Measurements from ENCODE around the gene KRT9. TPM values are rescaled to one million over a fixed set of nuclear protein-coding genes. Genes with fewer than 3 reads are reported as not detected.

Gene KRT9
- total RNA-seq, 3 donors from 2014 or later (not counting 1 experiment from before 2014, with no cell fraction given), result not detected

GRCh38 chr17:41581366-41582060 is 9.7 kb upstream of the KRT9 start:
- WGBS (ENCODE audit: insufficient coverage), result 95% methylated on average over 4 of the region's 4 CpGs
- ATAC-seq, result no peak
- H3K36me3 ChIP-seq (ENCODE audit: control insufficient read depth, insufficient read depth, low read length), result no peaks in the 10 kb centered on the region
- peaks cover 7% of the 10 kb centered on the region for H3K27me3 ChIP-seq (ENCODE audit: control insufficient read depth, insufficient read depth, low read length)
- H3K4me1 ChIP-seq (ENCODE audit: control insufficient read depth, insufficient read depth, low read length), result peaks cover 5% of the 10 kb centered on the region
- no peak overlapping the region for H3K4me3 ChIP-seq (ENCODE audit: low read length)
- Mint-ChIP-seq H3K27me3 (ENCODE audit: low read depth in 2 of 2) (peaks cover 26 to 31% of the 10 kb centered on the region in 2 donors), H3K36me3 (no peaks in the 10 kb centered on the region), H3K9me3 (no peaks in the 10 kb centered on the region), H3K4me1 (no peaks in the 10 kb centered on the region), H3K4me3 (no peak overlapping the region), H3K27ac (no peak overlapping the region)
- no peak for DNase-seq
- intact Hi-C loops (cut with micrococcal nuclease), result no loop called here
- no peak overlapping the region for H3K27ac ChIP-seq (ENCODE audit: low read length)
- TF ChIP-seq, protein P1, sequence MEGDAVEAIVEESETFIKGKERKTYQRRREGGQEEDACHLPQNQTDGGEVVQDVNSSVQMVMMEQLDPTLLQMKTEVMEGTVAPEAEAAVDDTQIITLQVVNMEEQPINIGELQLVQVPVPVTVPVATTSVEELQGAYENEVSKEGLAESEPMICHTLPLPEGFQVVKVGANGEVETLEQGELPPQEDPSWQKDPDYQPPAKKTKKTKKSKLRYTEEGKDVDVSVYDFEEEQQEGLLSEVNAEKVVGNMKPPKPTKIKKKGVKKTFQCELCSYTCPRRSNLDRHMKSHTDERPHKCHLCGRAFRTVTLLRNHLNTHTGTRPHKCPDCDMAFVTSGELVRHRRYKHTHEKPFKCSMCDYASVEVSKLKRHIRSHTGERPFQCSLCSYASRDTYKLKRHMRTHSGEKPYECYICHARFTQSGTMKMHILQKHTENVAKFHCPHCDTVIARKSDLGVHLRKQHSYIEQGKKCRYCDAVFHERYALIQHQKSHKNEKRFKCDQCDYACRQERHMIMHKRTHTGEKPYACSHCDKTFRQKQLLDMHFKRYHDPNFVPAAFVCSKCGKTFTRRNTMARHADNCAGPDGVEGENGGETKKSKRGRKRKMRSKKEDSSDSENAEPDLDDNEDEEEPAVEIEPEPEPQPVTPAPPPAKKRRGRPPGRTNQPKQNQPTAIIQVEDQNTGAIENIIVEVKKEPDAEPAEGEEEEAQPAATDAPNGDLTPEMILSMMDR (IDR thresholded peaks at IDR 0.05), result no peak
- H3K9me3 ChIP-seq (ENCODE audit: control insufficient read depth, insufficient read depth, low read length), result no peaks in the 10 kb centered on the region

DNA sequence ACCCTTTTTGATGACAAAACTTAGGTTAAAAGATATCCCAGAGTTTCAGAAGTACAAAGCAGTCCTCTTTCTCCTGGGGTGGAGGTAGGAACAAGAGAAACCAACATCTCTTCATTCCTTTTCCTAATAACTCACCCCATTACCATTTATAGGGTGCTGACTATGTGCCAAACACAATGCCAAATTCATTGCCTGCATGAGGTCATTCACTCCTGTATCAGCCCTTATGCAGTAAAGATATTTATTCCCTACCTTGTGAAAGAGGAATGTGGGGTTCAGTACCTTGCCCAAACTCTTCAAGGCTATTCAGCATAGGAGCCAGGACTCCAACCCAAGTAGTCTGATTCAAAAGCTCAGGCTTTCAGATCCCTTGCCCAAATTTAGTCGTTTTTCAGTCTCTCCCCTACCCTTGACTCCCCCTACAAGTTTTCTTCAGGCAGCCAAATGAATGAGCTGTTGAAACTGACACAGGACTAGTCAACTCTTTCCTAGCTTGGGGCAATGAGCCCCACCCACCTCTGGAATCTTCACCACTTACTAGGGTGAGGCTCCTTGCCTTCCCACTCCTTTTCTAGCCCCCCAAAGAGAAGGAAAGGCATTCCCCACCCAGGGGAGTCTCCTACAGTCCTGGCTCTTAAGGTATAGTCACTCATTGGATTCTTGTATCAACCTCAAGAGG is 9.0 kb upstream of the KRT9 start:
- Histone ChIP-seq H3K27ac (ENCODE audit: low read length) (no peak overlapping the region), H3K4me3 (ENCODE audit: low read length) (no peak overlapping the region), H3K4me1 (ENCODE audit: control insufficient read depth, insufficient read depth, low read length) (peaks cover 5% of the 10 kb centered on the region), H3K27me3 (ENCODE audit: control insufficient read depth, insufficient read depth, low read length) (peaks cover 7% of the 10 kb centered on the region), H3K36me3 (ENCODE audit: control insufficient read depth, insufficient read depth, low read length) (no peaks in the 10 kb centered on the region), H3K9me3 (ENCODE audit: control insufficient read depth, insufficient read depth, low read length) (no peaks in the 10 kb centered on the region)
- intact Hi-C loops (cut with micrococcal nuclease), result no loop called here
- no peak for ATAC-seq
- Mint-ChIP-seq H3K4me3 (no peak overlapping the region), H3K27ac (no peak overlapping the region), H3K36me3 (no peaks in the 10 kb centered on the region), H3K4me1 (no peaks in the 10 kb centered on the region), H3K9me3 (no peaks in the 10 kb centered on the region), H3K27me3 (ENCODE audit: low read depth in 2 of 2) (peaks cover 29 to 31% of the 10 kb centered on the region in 2 donors)
- TF ChIP-seq, protein P1 (IDR thresholded peaks at IDR 0.05), result no peak
- no peak for DNase-seq
- WGBS (ENCODE audit: insufficient coverage), result 52% methylated on average over 1 of the region's 1 CpG

DNA sequence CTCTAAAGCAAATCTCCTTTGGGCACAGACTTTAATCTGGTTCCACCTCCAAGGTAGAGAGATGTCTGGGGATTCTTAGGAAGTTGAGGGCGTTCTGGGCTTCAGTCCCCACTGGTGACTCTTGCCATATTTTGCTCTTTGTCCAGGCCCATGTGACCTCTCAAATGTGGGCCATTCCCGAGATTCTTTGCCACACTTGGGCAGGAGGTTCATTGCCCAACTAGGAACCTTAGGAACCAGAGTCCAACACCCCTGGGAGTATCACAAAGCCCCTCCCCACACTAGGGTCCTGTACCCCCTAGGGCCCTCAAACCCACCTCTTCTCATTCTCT is 8.4 kb upstream of the KRT9 start:
- Histone ChIP-seq H3K27me3 (ENCODE audit: control insufficient read depth, insufficient read depth, low read length) (peaks cover 7% of the 10 kb centered on the region), H3K36me3 (ENCODE audit: control insufficient read depth, insufficient read depth, low read length) (no peaks in the 10 kb centered on the region), H3K9me3 (ENCODE audit: control insufficient read depth, insufficient read depth, low read length) (no peaks in the 10 kb centered on the region), H3K4me3 (ENCODE audit: low read length) (no peak overlapping the region), H3K4me1 (ENCODE audit: control insufficient read depth, insufficient read depth, low read length) (peaks cover 5% of the 10 kb centered on the region), H3K27ac (ENCODE audit: low read length) (no peak overlapping the region)
- WGBS (ENCODE audit: insufficient coverage), result 97% methylated on average over 2 of the region's 2 CpGs
- H3K4me1 Mint-ChIP-seq, result no peaks in the 10 kb centered on the region
- ATAC-seq (no peak), DNase-seq (no peak)
- no peak overlapping the region for H3K4me3 Mint-ChIP-seq
- TF ChIP-seq, protein P1 (IDR thresholded peaks at IDR 0.05), result no peak
- H3K27ac Mint-ChIP-seq, result no peak overlapping the region
- H3K9me3 Mint-ChIP-seq, result no peaks in the 10 kb centered on the region
- intact Hi-C loops (cut with micrococcal nuclease), result no loop called here
- H3K36me3 Mint-ChIP-seq, result no peaks in the 10 kb centered on the region
- H3K27me3 Mint-ChIP-seq (ENCODE audit: low read depth in 2 of 2), result peaks cover 29 to 31% of the 10 kb centered on the region in 2 donors

All from natural killer cell (primary cell).